HepG2 (cell line): Measurements from ENCODE around the gene XRCC5. TPM values are rescaled to one million over a fixed set of nuclear protein-coding genes. Genes with fewer than 3 reads are reported as not detected.

Experiments
- BHLHE40 ChIP-seq: IDR thresholded peaks from 2 replicates; pipeline ENCODE4 v1.6.1; 2011; ENCODE audit warnings: low read length, improper control_type of control experiment
- CBX5 ChIP-seq: sonication (generic); formaldehyde crosslinking; IDR thresholded peaks from 2 replicates; pipeline ENCODE4 v1.4.0; 2020; ENCODE audit warnings: missing genetic modification reagents, borderline replicate concordance
- DDIT3 ChIP-seq: sonication (generic); formaldehyde crosslinking; IDR thresholded peaks from 2 replicates; pipeline ENCODE4 v1.4.0; 2020; ENCODE audit warnings: mild to moderate bottlenecking, missing genetic modification reagents
- FLYWCH1 ChIP-seq: sonication (generic); formaldehyde crosslinking; IDR thresholded peaks from 2 replicates; pipeline ENCODE4 v1.8.1; 2023; ENCODE audit warnings: mild to moderate bottlenecking, missing genetic modification reagents
- FOXP1 ChIP-seq, 2 experiments: fragments of 450-650 bp in 1 of 2; IDR thresholded peaks; 2 replicates each; pipeline ENCODE4 v1.6.1; 2017 to 2018; ENCODE audit warnings: antibody characterized with exemption in 1 of 2
- HIVEP1 ChIP-seq: sonication (generic); formaldehyde crosslinking; IDR thresholded peaks from 2 replicates; pipeline ENCODE4 v1.4.0; 2020; ENCODE audit warnings: mild to moderate bottlenecking, missing genetic modification reagents
- HNF4G ChIP-seq, 2 experiments: sonication (generic) in 1 of 2; formaldehyde crosslinking in 1 of 2; IDR thresholded peaks; 2 replicates each; pipeline versions ENCODE4 v1.4.0 to v1.6.1; 2011 to 2020; ENCODE audit warnings: borderline replicate concordance in 2 of 2, low read depth in 2 of 2, mild to moderate bottlenecking in 2 of 2, low read length in 1 of 2, missing genetic modification reagents in 1 of 2, moderate library complexity in 1 of 2
- MTERF4 ChIP-seq: sonication (generic); formaldehyde crosslinking; IDR thresholded peaks from 2 replicates; pipeline ENCODE4 v1.8.0; 2023; ENCODE audit warnings: mild to moderate bottlenecking, missing genetic modification reagents
- NFYC ChIP-seq: IDR thresholded peaks from 2 replicates; pipeline ENCODE4 v1.6.1; 2016; ENCODE audit warnings: missing genetic modification reagents, missing compliant biosample characterization
- RBM22 ChIP-seq: fragments of 200-400 bp; formaldehyde crosslinking; optimal IDR thresholded peaks from 2 replicates; pipeline ENCODE3; 2017; ENCODE audit warnings: mild to moderate bottlenecking, low read length, moderate library complexity
- SNAI1 ChIP-seq: sonication (generic); formaldehyde crosslinking; IDR thresholded peaks from 2 replicates; pipeline ENCODE4 v1.5.0; 2020; ENCODE audit warnings: mild to moderate bottlenecking, missing genetic modification reagents, borderline replicate concordance
- TFAP4 ChIP-seq: sonication (generic); IDR thresholded peaks from 2 replicates; pipeline ENCODE4 v1.6.1; 2016; ENCODE audit warnings: low read depth, borderline replicate concordance
- THAP8 ChIP-seq: sonication (generic); formaldehyde crosslinking; IDR thresholded peaks from 2 replicates; pipeline ENCODE4 v1.5.1; 2020; ENCODE audit warnings: missing genetic modification reagents, mild to moderate bottlenecking, borderline replicate concordance
- U2AF2 ChIP-seq: fragments of 200-400 bp; formaldehyde crosslinking; IDR thresholded peaks from 2 replicates; pipeline ENCODE4 v1.6.1; 2017; ENCODE audit warnings: low read depth, mild to moderate bottlenecking, low read length
- YY1 ChIP-seq: IDR thresholded peaks from 2 replicates; pipeline ENCODE4 v1.6.1; 2011; ENCODE audit warnings: low read length, low read depth, moderate library complexity, mild to moderate bottlenecking; ENCODE audit not compliant: insufficient read depth, insufficient replicate concordance
- ZBTB10 ChIP-seq: sonication (generic); formaldehyde crosslinking; IDR thresholded peaks from 2 replicates; pipeline ENCODE4 v1.4.0; 2020; ENCODE audit warnings: missing genetic modification reagents, borderline replicate concordance
- ZBTB2 ChIP-seq: sonication (generic); formaldehyde crosslinking; IDR thresholded peaks from 2 replicates; pipeline ENCODE4 v1.8.0; 2022; ENCODE audit warnings: low read depth, missing genetic modification reagents
- ZFP82 ChIP-seq: sonication (generic); formaldehyde crosslinking; IDR thresholded peaks from 2 replicates; pipeline ENCODE4 v1.5.1; 2020; ENCODE audit warnings: mild to moderate bottlenecking, missing genetic modification reagents, borderline replicate concordance
- ZIK1 ChIP-seq: sonication (generic); formaldehyde crosslinking; IDR thresholded peaks from 2 replicates; pipeline ENCODE4 v1.5.0; 2020; ENCODE audit warnings: mild to moderate bottlenecking, low read depth, missing genetic modification reagents, borderline replicate concordance
- ZNF546 ChIP-seq: sonication (generic); formaldehyde crosslinking; conservative IDR thresholded peaks from 2 replicates; pipeline ENCODE4 v1.8.1; 2023; ENCODE audit warnings: mild to moderate bottlenecking, missing genetic modification reagents
- ZNF567 ChIP-seq: sonication (generic); formaldehyde crosslinking; IDR thresholded peaks from 2 replicates; pipeline ENCODE4 v1.8.1; 2023; ENCODE audit warnings: mild to moderate bottlenecking, missing genetic modification reagents, borderline replicate concordance
- polyA plus RNA-seq, 8 experiments: library from polyadenylated mRNA; depleted of rRNA in 3 of 8; stranded (reverse) in 7 of 8; unstranded in 1 of 8; fragments of >200 nt; fragmentation: Illumina TruSeq in 4 of 8; extraction: Trizol in 4 of 8; gene quantifications; 2 replicates each; pipeline versions ENCODE4 v1.2.1 to v1.2.3, GENCODE V29; 2011 to 2016; ENCODE audit warnings: low read depth in 4 of 8, missing spikeins in 1 of 8, mixed read lengths in 1 of 8; ENCODE audit not compliant: insufficient read depth in 1 of 8
- total RNA-seq, 5 experiments: library from RNA; depleted of rRNA; stranded (reverse); fragments of >200 nt; fragmentation: Illumina TruSeq; extraction: Trizol; gene quantifications; 2 replicates each; pipeline ENCODE4 v1.2.3, GENCODE V29; 2016; ENCODE audit warnings: low read depth in 1 of 5

XRCC5 gene
- total and polyA plus RNA-seq, 2 of the 13 experiments (the other 11 are each of a cell fraction or from before 2014, with no cell fraction given): 264 to 454 TPM

GRCh38 chr2:216108310-216108966, 710 bp upstream of the XRCC5 start (continued):
- TF ChIP-seq TFAP4: peak; percentile 62; the same call in 1 of the 2 replicates
- TF ChIP-seq RBM22: peak; percentile 52
- TF ChIP-seq CBX5 (CRISPR knock-in tag): no peak
- TF ChIP-seq YY1: no peak
- TF ChIP-seq NFYC (CRISPR knock-in tag): no peak
- 0 out of 2 replicates have a peak, but pooled peaks have one; percentile 2 for TF ChIP-seq ZNF546 (CRISPR knock-in tag)
- no peak for TF ChIP-seq HNF4G (IDR thresholded peaks at IDR 0.05; ENCODE audit: borderline replicate concordance, low read depth, low read length)
- TF ChIP-seq HNF4G (CRISPR knock-in tag; IDR thresholded peaks at IDR 0.05; ENCODE audit: borderline replicate concordance, low read depth): 0 out of 2 replicates have a peak, but pooled peaks have one; percentile 11
- TF ChIP-seq DDIT3 (CRISPR knock-in tag): no peak
- no peak for TF ChIP-seq ZFP82 (CRISPR knock-in tag)
- 0 out of 2 replicates have a peak, but pooled peaks have one; percentile 13 for TF ChIP-seq THAP8 (CRISPR knock-in tag)
- TF ChIP-seq ZNF567 (CRISPR knock-in tag): 0 out of 2 replicates have a peak, but pooled peaks have one; percentile 18
- no peak for TF ChIP-seq ZBTB2
- no peak; the same call in 1 of the 2 replicates for TF ChIP-seq MTERF4 (CRISPR knock-in tag)
- no peak for TF ChIP-seq ZIK1
- no peak for TF ChIP-seq FLYWCH1 (CRISPR knock-in tag)
- TF ChIP-seq SNAI1 (CRISPR knock-in tag): no peak
- no peak for TF ChIP-seq BHLHE40
- TF ChIP-seq ZBTB10 (CRISPR knock-in tag): no peak
- no peak for TF ChIP-seq HIVEP1 (CRISPR knock-in tag)
- no peak for TF ChIP-seq U2AF2
- no peak for TF ChIP-seq FOXP1 (IDR thresholded peaks at IDR 0.05)
- TF ChIP-seq FOXP1 (CRISPR knock-in tag; IDR thresholded peaks at IDR 0.05): no peak
